ENCODE measurements around the gene ADCY1. TPM values are rescaled to one million over a fixed set of nuclear protein-coding genes. Genes with fewer than 3 reads are reported as not detected.

ADCY1 gene
- total and polyA plus RNA-seq, 2 experiments from 2014 or later, result 15.6 to 22.9 TPM

- H3K9me3 ChIP-seq (ENCODE audit: low read depth), result no peaks in the 10 kb centered on the region
- TF ChIP-seq CTCF (IDR thresholded peaks at IDR 0.05; ENCODE audit: low read depth, low read length), result no peak
- peaks cover 24% of the 10 kb centered on the region for H3K4me1 ChIP-seq (ENCODE audit: low read depth)
- no peak overlapping the region for H3K4me3 ChIP-seq
- no peaks in the 10 kb centered on the region for H3K27me3 ChIP-seq
- H3K27ac ChIP-seq, result no peak overlapping the region
- DNase-seq (ENCODE audit: low read depth in 1 of 2, low spot score in 1 of 2), result no peak
- H3K36me3 ChIP-seq, result no peaks in the 10 kb centered on the region
These were observed 7.2 kb upstream of the ADCY1 start for GRCh38 chr7:45566961-45567360.

GRCh38 chr7:45567713-45568112, 6.5 kb upstream of the ADCY1 start:
- no peaks in the 10 kb centered on the region for H3K9me3 ChIP-seq (ENCODE audit: low read depth)
- no peaks in the 10 kb centered on the region for H3K36me3 ChIP-seq
- no peak overlapping the region for H3K4me3 ChIP-seq
- DNase-seq (ENCODE audit: low read depth in 1 of 2, low spot score in 1 of 2), result no peak
- peaks cover 22% of the 10 kb centered on the region for H3K4me1 ChIP-seq (ENCODE audit: low read depth)
- no peak for TF ChIP-seq CTCF (IDR thresholded peaks at IDR 0.05; ENCODE audit: low read depth, low read length)
- H3K27ac ChIP-seq, result no peak overlapping the region
- peaks cover 4% of the 10 kb centered on the region for H3K27me3 ChIP-seq

GRCh38 chr7:45568536-45569289, 5.5 kb upstream of the ADCY1 start:
- Histone ChIP-seq H3K27me3 (peaks cover 12% of the 10 kb centered on the region), H3K9me3 (ENCODE audit: low read depth) (no peaks in the 10 kb centered on the region), H3K27ac (no peak overlapping the region), H3K4me3 (no peak overlapping the region), H3K4me1 (ENCODE audit: low read depth) (peaks cover 15% of the 10 kb centered on the region), H3K36me3 (no peaks in the 10 kb centered on the region)
- TF ChIP-seq CTCF (IDR thresholded peaks at IDR 0.05; ENCODE audit: low read depth, low read length), result no peak
- DNase-seq (ENCODE audit: low read depth in 1 of 2, low spot score in 1 of 2), result no peak

- peaks cover 15% of the 10 kb centered on the region for H3K27me3 ChIP-seq
- H3K4me1 ChIP-seq (ENCODE audit: low read depth), result peaks cover 10% of the 10 kb centered on the region
- no peak overlapping the region for H3K4me3 ChIP-seq
- TF ChIP-seq CTCF (IDR thresholded peaks at IDR 0.05; ENCODE audit: low read depth, low read length), result no peak
- H3K27ac ChIP-seq, result no peak overlapping the region
- H3K9me3 ChIP-seq (ENCODE audit: low read depth), result no peaks in the 10 kb centered on the region
- H3K36me3 ChIP-seq, result no peaks in the 10 kb centered on the region
- no peak for DNase-seq (ENCODE audit: low read depth in 1 of 2, low spot score in 1 of 2)
These were observed 4.9 kb upstream of the ADCY1 start for GRCh38 chr7:45569290-45569685.

GRCh38 chr7:45570797-45571196, 3.4 kb upstream of the ADCY1 start:
- DNase-seq (ENCODE audit: low read depth in 1 of 2, low spot score in 1 of 2), result no peak

More at GRCh38 chr7:45570797-45571196, 3.4 kb upstream of the ADCY1 start:
- Histone ChIP-seq H3K9me3 (ENCODE audit: low read depth) (no peaks in the 10 kb centered on the region), H3K27me3 (peaks cover 23% of the 10 kb centered on the region), H3K27ac (no peak overlapping the region), H3K4me3 (no peak overlapping the region), H3K4me1 (ENCODE audit: low read depth) (no peaks in the 10 kb centered on the region), H3K36me3 (no peaks in the 10 kb centered on the region)
- TF ChIP-seq CTCF (IDR thresholded peaks at IDR 0.05; ENCODE audit: low read depth, low read length), result no peak

Measured in cardiac muscle cell (in vitro differentiated cells and primary cell).